HUES48 (cell line): ENCODE results near the gene ZSWIM6.

Experiments used
- H3K27ac ChIP-seq: one replicate; pipeline ENCODE4 v1.7.0; 2013; ENCODE audit warnings: low read depth, low read length, inconsistent platforms
- H3K27me3 ChIP-seq: 2 replicates; pipeline ENCODE4 v1.6.1; 2013; ENCODE audit warnings: mild to moderate bottlenecking, low read length; ENCODE audit not compliant: control insufficient read depth, insufficient read depth
- H3K36me3 ChIP-seq: 2 replicates; pipeline ENCODE4 v1.6.1; 2013; ENCODE audit warnings: low read length; ENCODE audit not compliant: control insufficient read depth, insufficient read depth
- H3K4me1 ChIP-seq: 2 replicates; pipeline ENCODE4 v1.6.1; 2013; ENCODE audit warnings: mild to moderate bottlenecking, low read length; ENCODE audit not compliant: control insufficient read depth, insufficient read depth
- H3K4me3 ChIP-seq: 2 replicates; pipeline ENCODE4 v1.5.1; 2013; ENCODE audit warnings: mild to moderate bottlenecking, low read depth, low read length
- H3K9ac ChIP-seq: 2 replicates; pipeline ENCODE4 v1.6.1; 2013; ENCODE audit warnings: mild to moderate bottlenecking, low read depth, low read length, moderate library complexity
- H3K9me3 ChIP-seq: 2 replicates; pipeline ENCODE4 v1.6.1; 2013; ENCODE audit warnings: low read length; ENCODE audit not compliant: control insufficient read depth, insufficient read depth

The ZSWIM6 gene

GRCh38 chr5:61519728-61520277 lies 187.7 kb downstream of the ZSWIM6 start:
- Histone ChIP-seq H3K4me3 (no peak overlapping the region), H3K9ac (no peak overlapping the region), H3K4me1 (no peaks in the 10 kb centered on the region), H3K9me3 (no peaks in the 10 kb centered on the region), H3K27me3 (no peaks in the 10 kb centered on the region), H3K27ac (no peak overlapping the region), H3K36me3 (no peaks in the 10 kb centered on the region)

GRCh38 chr5:61523073-61523472 lies 191.0 kb downstream of the ZSWIM6 start:
- H3K4me1 ChIP-seq: no peaks in the 10 kb centered on the region
- H3K4me3 ChIP-seq: no peak overlapping the region
- no peak overlapping the region for H3K27ac ChIP-seq
- H3K36me3 ChIP-seq: no peaks in the 10 kb centered on the region
- H3K27me3 ChIP-seq: no peaks in the 10 kb centered on the region
- no peak overlapping the region for H3K9ac ChIP-seq
- H3K9me3 ChIP-seq: no peaks in the 10 kb centered on the region

DNA sequence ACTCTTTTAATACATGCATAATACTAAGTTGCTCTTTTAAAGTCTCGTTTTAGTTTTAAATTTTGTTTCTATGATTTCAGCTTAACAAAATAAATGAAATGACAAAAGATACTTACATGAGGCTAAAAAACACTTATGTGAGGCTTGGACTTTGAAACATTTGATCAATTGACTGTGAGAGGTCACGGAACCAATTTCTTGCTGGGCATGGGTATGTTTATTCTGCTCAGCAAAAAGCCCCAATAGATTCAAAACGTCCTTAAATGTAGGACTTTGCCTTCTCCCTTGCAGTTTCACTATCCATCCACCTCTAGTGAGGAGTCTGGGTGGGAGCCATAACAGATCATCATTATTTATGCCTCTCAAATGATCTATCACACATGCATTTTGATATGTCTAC lies 191.9 kb downstream of the ZSWIM6 start:
- Histone ChIP-seq H3K27ac (no peak overlapping the region), H3K36me3 (no peaks in the 10 kb centered on the region), H3K4me3 (no peak overlapping the region), H3K9me3 (no peaks in the 10 kb centered on the region), H3K9ac (no peak overlapping the region), H3K4me1 (no peaks in the 10 kb centered on the region), H3K27me3 (no peaks in the 10 kb centered on the region)

- no peaks in the 10 kb centered on the region for H3K27me3 ChIP-seq
- H3K27ac ChIP-seq: no peak overlapping the region
- no peaks in the 10 kb centered on the region for H3K36me3 ChIP-seq
- H3K4me3 ChIP-seq: no peak overlapping the region
- no peak overlapping the region for H3K9ac ChIP-seq
- no peaks in the 10 kb centered on the region for H3K9me3 ChIP-seq
- no peaks in the 10 kb centered on the region for H3K4me1 ChIP-seq
Observed at GRCh38 chr5:61525512-61526206, 193.6 kb downstream of the ZSWIM6 start.

- no peaks in the 10 kb centered on the region for H3K27me3 ChIP-seq
- no peak overlapping the region for H3K27ac ChIP-seq
- H3K4me1 ChIP-seq: no peaks in the 10 kb centered on the region
- no peaks in the 10 kb centered on the region for H3K36me3 ChIP-seq
- H3K9me3 ChIP-seq: no peaks in the 10 kb centered on the region
- no peak overlapping the region for H3K9ac ChIP-seq
- H3K4me3 ChIP-seq: no peak overlapping the region
Observed at GRCh38 chr5:61526207-61526519, 194.1 kb downstream of the ZSWIM6 start.

DNA sequence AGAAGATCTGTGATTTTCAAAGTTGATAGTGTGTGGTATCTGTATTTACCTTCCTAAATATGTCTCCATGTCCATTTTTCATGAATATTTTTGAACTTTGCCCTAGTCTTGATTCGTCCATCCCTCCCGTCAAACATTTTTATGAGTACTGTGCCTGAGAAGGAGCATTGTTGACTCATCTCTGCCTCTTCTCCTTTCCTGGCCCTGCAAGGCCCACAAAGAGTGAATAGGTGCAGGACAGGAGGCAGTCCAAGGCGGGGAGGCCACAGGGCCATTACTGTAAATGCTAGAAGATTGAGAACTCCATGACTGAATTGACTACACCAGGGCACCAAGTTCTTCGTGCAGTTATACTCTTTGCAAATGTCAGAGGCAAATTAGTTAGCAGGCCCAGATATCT lies 200.9 kb downstream of the ZSWIM6 start:
- Histone ChIP-seq H3K4me3 (no peak overlapping the region), H3K36me3 (no peaks in the 10 kb centered on the region), H3K9ac (no peak overlapping the region), H3K9me3 (no peaks in the 10 kb centered on the region), H3K27me3 (no peaks in the 10 kb centered on the region), H3K27ac (no peak overlapping the region), H3K4me1 (no peaks in the 10 kb centered on the region)

DNA sequence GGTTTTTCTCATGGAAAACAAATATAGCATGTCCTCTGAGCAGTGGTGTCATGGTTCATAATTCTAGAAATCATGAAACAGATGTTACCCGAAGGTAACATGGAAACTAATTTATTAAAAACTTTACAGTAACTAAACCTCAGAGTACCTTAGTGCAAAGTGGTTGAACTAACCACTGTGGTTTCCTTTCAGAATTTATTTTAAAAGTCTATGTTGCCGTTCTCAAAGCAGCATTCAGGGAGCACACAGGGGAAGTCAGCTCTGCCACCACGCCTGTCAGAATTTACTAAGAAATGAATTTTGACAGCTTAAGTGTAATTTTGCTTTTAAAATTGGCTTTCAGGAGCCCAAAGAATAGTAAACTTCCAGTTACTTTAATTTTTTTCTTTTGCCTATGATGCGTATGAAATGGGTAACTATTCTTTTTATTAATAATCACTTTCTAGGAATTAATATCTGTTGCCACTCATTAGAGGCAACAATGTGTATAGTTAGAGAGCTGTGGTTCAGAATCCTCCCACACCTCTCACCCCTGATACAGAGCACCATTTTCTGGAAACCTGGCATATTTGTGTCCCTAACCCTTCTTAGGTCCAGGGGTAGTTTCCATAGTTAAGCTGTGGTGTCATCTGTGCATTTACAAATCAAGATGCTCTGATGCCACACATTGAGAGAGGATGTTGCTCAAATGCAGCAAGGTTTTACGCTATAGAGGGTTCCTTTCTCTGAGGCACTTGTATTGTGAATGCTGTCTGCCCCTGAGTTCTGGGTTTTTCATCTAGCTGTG lies 202.6 kb downstream of the ZSWIM6 start:
- Histone ChIP-seq H3K36me3 (peaks cover 10% of the 10 kb centered on the region; the same call in 1 of the 2 replicates), H3K27ac (no peak overlapping the region), H3K27me3 (no peaks in the 10 kb centered on the region), H3K4me1 (no peaks in the 10 kb centered on the region), H3K9ac (no peak overlapping the region), H3K9me3 (no peaks in the 10 kb centered on the region), H3K4me3 (no peak overlapping the region)

DNA sequence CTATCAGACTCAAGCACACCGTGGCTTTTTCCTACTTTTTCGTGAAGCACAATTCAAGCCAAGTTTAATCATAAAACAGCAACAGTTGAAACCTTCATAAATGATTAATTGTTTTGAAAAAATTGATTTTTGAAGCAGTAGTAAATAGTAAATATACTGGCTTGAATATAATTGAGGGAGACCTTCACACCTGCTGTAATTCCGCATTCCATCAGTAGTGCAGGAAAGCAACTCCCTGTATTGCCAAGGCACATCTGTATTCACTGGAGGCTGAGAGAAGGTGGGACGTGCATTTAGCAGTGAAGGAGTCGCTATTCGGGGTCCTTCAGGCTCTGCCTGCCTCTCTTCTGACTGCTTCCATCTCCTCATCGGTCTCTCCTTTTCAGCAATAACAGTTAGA lies 203.8 kb downstream of the ZSWIM6 start:
- Histone ChIP-seq H3K27ac (no peak overlapping the region), H3K9me3 (no peaks in the 10 kb centered on the region), H3K27me3 (no peaks in the 10 kb centered on the region), H3K9ac (no peak overlapping the region), H3K36me3 (peaks cover 10% of the 10 kb centered on the region; the same call in 1 of the 2 replicates), H3K4me1 (no peaks in the 10 kb centered on the region), H3K4me3 (no peak overlapping the region)

- Histone ChIP-seq H3K9ac (no peak overlapping the region), H3K9me3 (no peaks in the 10 kb centered on the region), H3K36me3 (peaks cover 12% of the 10 kb centered on the region)
Observed at GRCh38 chr5:61536922-61537321, 204.9 kb downstream of the ZSWIM6 start.

GRCh38 chr5:61538722-61539501 lies 206.9 kb downstream of the ZSWIM6 start:
- Histone ChIP-seq H3K9ac (no peak overlapping the region), H3K27ac (no peak overlapping the region), H3K36me3 (peaks cover 31% of the 10 kb centered on the region), H3K4me3 (no peak overlapping the region), H3K4me1 (no peaks in the 10 kb centered on the region), H3K9me3 (no peaks in the 10 kb centered on the region), H3K27me3 (no peaks in the 10 kb centered on the region)

More at GRCh38 chr5:61536922-61537321, 204.9 kb downstream of the ZSWIM6 start:
- no peak overlapping the region for H3K27ac ChIP-seq
- no peak overlapping the region for H3K4me3 ChIP-seq
- H3K27me3 ChIP-seq: no peaks in the 10 kb centered on the region
- H3K4me1 ChIP-seq: no peaks in the 10 kb centered on the region
